ENCODE measurements around the gene ZSCAN25.
A peak's percentile ranks its signal among the peaks of the same experiment; 100 is the strongest.
"Not testable (repeated sequence)": the region's sequence is repeated elsewhere in the genome, so short reads cannot be mapped to it uniquely, and the experiment has no call there.

Gene ZSCAN25

GRCh38 chr7:99645590-99645989 lies 28.8 kb downstream of the ZSCAN25 start:
- no peak for DNase-seq (ENCODE audit: low spot score)

GRCh38 chr7:99648843-99649242 lies 32.1 kb downstream of the ZSCAN25 start:
- no peak for DNase-seq (ENCODE audit: low spot score)

GRCh38 chr7:99651290-99651689 lies 34.5 kb downstream of the ZSCAN25 start:
- DNase-seq (ENCODE audit: low spot score): no peak

- no peak for DNase-seq (ENCODE audit: low spot score)
Observed at GRCh38 chr7:99652671-99653070, 35.9 kb downstream of the ZSCAN25 start.

GRCh38 chr7:99653269-99653668 lies 36.5 kb downstream of the ZSCAN25 start:
- DNase-seq (ENCODE audit: low spot score): not testable (repeated sequence)

- DNase-seq (ENCODE audit: low spot score): no peak
Observed at GRCh38 chr7:99653754-99654153, 37.0 kb downstream of the ZSCAN25 start.

- not testable (repeated sequence) for DNase-seq (ENCODE audit: low spot score)
Observed at GRCh38 chr7:99654626-99655025, 37.9 kb downstream of the ZSCAN25 start.

GRCh38 chr7:99657879-99658278 lies 41.1 kb downstream of the ZSCAN25 start:
- DNase-seq (ENCODE audit: low spot score): not testable (repeated sequence)

- DNase-seq (ENCODE audit: low spot score): no peak
Observed at GRCh38 chr7:99665312-99666012, 48.7 kb downstream of the ZSCAN25 start.

- DNase-seq (ENCODE audit: low spot score): no peak
Observed at GRCh38 chr7:99666013-99666395, 49.3 kb downstream of the ZSCAN25 start.

- DNase-seq (ENCODE audit: low spot score): no peak
Observed at GRCh38 chr7:99667179-99667578, 50.4 kb downstream of the ZSCAN25 start.

GRCh38 chr7:99668541-99668940 lies 51.8 kb downstream of the ZSCAN25 start:
- DNase-seq (ENCODE audit: low spot score): no peak

- DNase-seq (ENCODE audit: low spot score): no peak
Observed at GRCh38 chr7:99669782-99670181, 53.0 kb downstream of the ZSCAN25 start.

- no peak for DNase-seq (ENCODE audit: low spot score)
Observed at GRCh38 chr7:99672573-99672972, 55.8 kb downstream of the ZSCAN25 start.

- DNase-seq (ENCODE audit: low spot score): no peak
Observed at GRCh38 chr7:99674995-99675742, 58.4 kb downstream of the ZSCAN25 start.

- DNase-seq (ENCODE audit: low spot score): no peak
Observed at GRCh38 chr7:99677013-99677647, 60.4 kb downstream of the ZSCAN25 start.

GRCh38 chr7:99677648-99678045 lies 60.9 kb downstream of the ZSCAN25 start:
- DNase-seq (ENCODE audit: low spot score): no peak

- peak; percentile 16 for DNase-seq (ENCODE audit: low spot score)
Observed at GRCh38 chr7:99679032-99679399, 62.3 kb downstream of the ZSCAN25 start.

GRCh38 chr7:99679400-99680191 lies 62.9 kb downstream of the ZSCAN25 start, which contains the start of gene CYP3A5:
TSS of gene CYP3A5 (minus strand) at chr7:99679996. CDS start at chr7:99679896, 100 bp downstream.
- DNase-seq (ENCODE audit: low spot score): peak; percentile 40

All from AG20443 (cell line).